NCI-H748 (cell line): ENCODE results near the gene TCL1A.

ENCODE experiments used
- DNase-seq: peaks from one replicate; lab custom pipeline; 2025; ENCODE audit not compliant: unreplicated experiment; lab: John Stamatoyannopoulos, UW

TCL1A gene

GRCh38 chr14:95707327-95707726, 6.6 kb downstream of the TCL1A start:
- DNase-seq = no peak

GRCh38 chr14:95705518-95705917, 8.4 kb downstream of the TCL1A start:
- DNase-seq = no peak

- no peak for DNase-seq
Observed at GRCh38 chr14:95703805-95704204, 10.1 kb downstream of the TCL1A start.

GRCh38 chr14:95703341-95703740, 10.6 kb downstream of the TCL1A start:
- DNase-seq = no peak

GRCh38 chr14:95701846-95702221, 12.1 kb downstream of the TCL1A start:
- no peak for DNase-seq

- DNase-seq = no peak
Observed at GRCh38 chr14:95700221-95700976, 13.5 kb downstream of the TCL1A start.

GRCh38 chr14:95699412-95699811, 14.5 kb downstream of the TCL1A start:
- no peak for DNase-seq

GRCh38 chr14:95698287-95698686, 15.6 kb downstream of the TCL1A start:
- no peak for DNase-seq

- peak; percentile 16 for DNase-seq
Observed at GRCh38 chr14:95697764-95698163, 16.2 kb downstream of the TCL1A start.

GRCh38 chr14:95696741-95697140, 17.2 kb downstream of the TCL1A start:
- DNase-seq = no peak

GRCh38 chr14:95695913-95696312, 18.0 kb downstream of the TCL1A start:
- no peak for DNase-seq

- no peak for DNase-seq
Observed at GRCh38 chr14:95695051-95695450, 18.9 kb downstream of the TCL1A start.

GRCh38 chr14:95692109-95692508, 21.8 kb downstream of the TCL1A start:
- DNase-seq = no peak

- DNase-seq = no peak
Observed at GRCh38 chr14:95691591-95691990, 22.3 kb downstream of the TCL1A start.

GRCh38 chr14:95690815-95691214, 23.1 kb downstream of the TCL1A start:
- no peak for DNase-seq

- no peak for DNase-seq
Observed at GRCh38 chr14:95689441-95689840, 24.5 kb downstream of the TCL1A start.

- peak; percentile 97 for DNase-seq
Observed at GRCh38 chr14:95686935-95687334, 27.0 kb downstream of the TCL1A start.

- DNase-seq = no peak
Observed at GRCh38 chr14:95685978-95686922, 27.7 kb downstream of the TCL1A start, which contains the start of gene TCL1B. Gene TCL1B, plus strand, starts transcription at chr14:95686426. Its CDS starts 42 bp downstream, at chr14:95686468.

GRCh38 chr14:95683793-95684192, 30.1 kb downstream of the TCL1A start:
- DNase-seq = peak; percentile 34

- no peak for DNase-seq
Observed at GRCh38 chr14:95681153-95681552, 32.8 kb downstream of the TCL1A start.

- DNase-seq = peak; percentile 64
Observed at GRCh38 chr14:95679998-95680735, 33.8 kb downstream of the TCL1A start.
